Lung (tissue), 12 donors: Measurements from ENCODE around the gene CARD11. TPM values are rescaled to one million over a fixed set of nuclear protein-coding genes. Genes with fewer than 3 reads are reported as not detected.

ENCODE experiments used
- ATAC-seq: fragments of 200-7000 bp; cut with Tn5 transposase; one replicate; pipeline ENCODE4 v1.9.1; 2020; ENCODE audit warnings: moderate number of reproducible peaks; ENCODE audit not compliant: insufficient read depth, low FRiP score
- DNase-seq, 3 donors: peaks; one replicate each; pipeline ENCODE4 v3.0.0-alpha.2; 2013 to 2017
- H3K27ac ChIP-seq, 2 donors: one replicate each; pipeline ENCODE4 v1.5.1; 2013; ENCODE audit warnings: mild to moderate bottlenecking in 2 of 2, moderate library complexity in 2 of 2, control low read depth in 1 of 2, inconsistent platforms in 1 of 2, low read depth in 1 of 2, low read length in 1 of 2
- H3K27me3 ChIP-seq, 3 donors: one replicate each; pipeline ENCODE4 v1.5.1; 2013; ENCODE audit warnings: low read length in 2 of 3; ENCODE audit not compliant: control insufficient read depth in 3 of 3, insufficient read depth in 3 of 3
- H3K36me3 ChIP-seq, 4 donors: one replicate each; pipeline ENCODE4 v1.5.1; 2013; ENCODE audit warnings: low read length in 4 of 4, mild to moderate bottlenecking in 1 of 4, moderate library complexity in 1 of 4; ENCODE audit not compliant: control insufficient read depth in 4 of 4, insufficient read depth in 4 of 4
- H3K4me1 ChIP-seq, 5 donors: one replicate each; pipeline ENCODE4 v1.5.1; 2013; ENCODE audit warnings: low read length in 5 of 5, mild to moderate bottlenecking in 2 of 5, moderate library complexity in 1 of 5; ENCODE audit not compliant: control insufficient read depth in 5 of 5, insufficient read depth in 5 of 5
- H3K4me3 ChIP-seq: one replicate; pipeline ENCODE4 v1.5.1; 2013; ENCODE audit warnings: mild to moderate bottlenecking, control low read depth, moderate library complexity
- H3K9ac ChIP-seq, 2 donors: one replicate each; pipeline ENCODE4 v1.5.1; 2013; ENCODE audit warnings: low read length in 2 of 2, control low read depth in 1 of 2; ENCODE audit not compliant: insufficient read depth in 1 of 2
- H3K9me3 ChIP-seq, 4 donors: one replicate each; pipeline ENCODE4 v1.5.1; 2013; ENCODE audit warnings: low read length in 3 of 4, mild to moderate bottlenecking in 1 of 4, moderate library complexity in 1 of 4; ENCODE audit not compliant: control insufficient read depth in 4 of 4, insufficient read depth in 3 of 4
- CTCF ChIP-seq: IDR thresholded peaks from 2 replicates; pipeline ENCODE4 v1.5.1; 2012; ENCODE audit warnings: mild to moderate bottlenecking; ENCODE audit errors: control extremely low read depth, extremely low read depth
- WGBS, 2 donors: extraction: QIAGEN DNeasy Blood & Tissue Kit; methylation state at CpG; one replicate each; pipeline ENCODE4 v1.1.7; 2013; 5-methylcytosine and 5-hydroxymethylcytosine counted together
- polyA plus RNA-seq, 2 donors: library from polyadenylated mRNA; stranded (reverse); fragments of 200-250 nt; gene quantifications; one replicate each; pipeline ENCODE4 v1.2.1, GENCODE V29; 2013
- total RNA-seq, 2 donors: library from RNA; depleted of rRNA in 1 of 2; stranded (reverse); fragments of >200 nt in 1 of 2; gene quantifications; one replicate each; pipeline ENCODE4 v1.2.1, GENCODE V29; 2014 to 2021
- donor health status: control.
- donor health status: control.
- donor health status: Bipolar disorder and iron deficiency.
- donor health status: healthy.
- donor health status: DM: yes; HTN: yes; CAD: no.

CARD11 gene
- total and polyA plus RNA-seq, 4 donors, result 1.5 to 4.3 (median 3.7) TPM

GRCh38 chr7:2956526-2957368, 86.9 kb downstream of the CARD11 start:
- Histone ChIP-seq H3K27me3 (no peaks in the 10 kb centered on the region), H3K9me3 (no peaks in the 10 kb centered on the region), H3K4me3 (no peak overlapping the region), H3K9ac (no peak overlapping the region), H3K36me3 (no peaks in the 10 kb centered on the region), H3K4me1 (no peaks in the 10 kb centered on the region), H3K27ac (no peak overlapping the region)
- no peak for TF ChIP-seq CTCF
- WGBS, 2 donors, result 51 to 62% methylated on average over 12 of the region's 12 CpGs
- DNase-seq (no peak), ATAC-seq (no peak)

GRCh38 chr7:2956076-2956475, 87.6 kb downstream of the CARD11 start:
- no peaks in the 10 kb centered on the region for H3K9me3 ChIP-seq
- H3K36me3 ChIP-seq, result no peaks in the 10 kb centered on the region
- H3K9ac ChIP-seq, result no peak overlapping the region
- H3K27ac ChIP-seq, result no peak overlapping the region
- H3K27me3 ChIP-seq, result no peaks in the 10 kb centered on the region
- no peaks in the 10 kb centered on the region for H3K4me1 ChIP-seq
- no peak overlapping the region for H3K4me3 ChIP-seq
- 92 to 95% methylated on average over 6 of the region's 6 CpGs for WGBS, 2 donors
- TF ChIP-seq CTCF, result no peak
- DNase-seq (no peak), ATAC-seq (no peak)

- ATAC-seq (no peak), DNase-seq (no peak)
- Histone ChIP-seq H3K9me3 (no peaks in the 10 kb centered on the region), H3K4me3 (no peak overlapping the region), H3K27ac (no peak overlapping the region), H3K27me3 (no peaks in the 10 kb centered on the region), H3K4me1 (no peaks in the 10 kb centered on the region), H3K9ac (no peak overlapping the region), H3K36me3 (no peaks in the 10 kb centered on the region)
- WGBS, 2 donors, result 82 to 91% methylated on average over 4 of the region's 4 CpGs
- TF ChIP-seq CTCF, result no peak
Measured at GRCh38 chr7:2955269-2955668, 88.4 kb downstream of the CARD11 start.
